ENCODE data around the gene ACE2.
A peak's percentile ranks its signal among the peaks of the same experiment; 100 is the strongest.

Gene ACE2

DNA sequence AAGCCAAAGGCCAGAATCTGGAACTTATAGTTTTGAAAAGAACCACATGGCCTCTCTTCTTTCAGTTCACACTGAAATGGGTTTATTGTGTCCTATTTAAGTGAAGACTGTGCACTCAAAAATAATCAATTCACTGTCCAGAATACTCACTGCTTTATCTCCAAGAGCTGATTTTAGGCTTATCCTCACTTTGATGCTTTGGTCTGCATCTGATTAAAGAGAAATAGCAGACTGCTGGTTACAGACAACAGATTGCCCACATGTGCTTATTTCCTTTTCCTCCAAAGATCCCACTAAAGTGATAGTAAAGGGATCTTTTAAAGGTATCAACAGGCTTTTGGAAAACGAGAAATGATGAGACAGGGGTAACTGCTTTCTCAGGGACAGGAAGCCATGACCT is 30.6 kb downstream of the ACE2 start:
- no peak for DNase-seq

DNA sequence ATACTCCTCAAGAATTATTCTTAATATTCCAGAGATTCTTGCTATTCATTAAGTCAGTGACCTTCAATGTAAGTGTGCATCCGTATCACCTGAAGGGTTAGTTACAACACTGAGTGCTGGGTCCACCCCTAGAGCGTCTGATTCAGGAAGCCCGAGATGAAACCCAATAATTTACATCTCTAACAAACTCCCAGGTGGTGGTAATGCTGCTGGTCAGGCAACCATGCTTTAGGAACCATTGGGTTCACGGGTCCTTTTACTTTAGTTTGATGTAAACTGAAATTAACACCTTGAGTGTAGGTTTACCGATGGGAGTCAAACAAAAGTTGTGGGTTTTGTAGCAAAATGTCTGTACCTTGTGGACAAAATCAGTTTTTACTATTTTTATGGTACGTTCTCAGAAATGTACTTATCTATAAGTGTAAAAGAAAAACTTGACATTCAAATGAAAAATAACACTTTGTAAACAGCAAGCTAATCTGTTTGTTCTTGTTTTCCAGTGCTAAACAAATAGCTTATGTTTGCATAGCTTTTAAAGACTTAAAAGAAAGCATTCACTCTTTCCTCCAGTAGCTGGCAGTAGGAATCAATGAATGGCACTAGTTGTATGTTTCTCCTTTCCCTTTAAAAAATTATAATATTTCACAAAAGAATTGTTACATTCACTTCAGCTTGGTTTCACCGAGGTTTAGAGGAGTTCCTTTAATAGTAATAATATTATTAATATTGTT is 32.7 kb downstream of the ACE2 start:
- no peak for DNase-seq

DNA sequence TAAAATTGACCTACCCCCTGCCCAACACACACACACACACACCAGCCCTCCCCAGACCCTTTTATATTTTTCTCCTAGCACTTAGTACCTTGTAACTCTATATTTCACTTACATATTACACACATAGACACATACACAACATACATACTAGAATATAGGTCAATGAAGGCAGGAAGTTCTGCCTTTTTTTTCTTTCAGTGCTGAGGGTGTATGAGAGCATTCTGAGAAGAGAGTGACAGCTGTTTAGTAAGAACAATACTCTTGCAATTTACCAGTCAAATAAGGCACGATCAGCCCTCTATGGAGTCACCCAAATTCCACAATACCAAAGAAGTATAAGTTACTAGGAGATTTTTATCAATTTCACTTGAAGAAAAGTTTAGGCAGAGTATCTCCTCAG is 33.5 kb downstream of the ACE2 start:
- DNase-seq: no peak

DNA sequence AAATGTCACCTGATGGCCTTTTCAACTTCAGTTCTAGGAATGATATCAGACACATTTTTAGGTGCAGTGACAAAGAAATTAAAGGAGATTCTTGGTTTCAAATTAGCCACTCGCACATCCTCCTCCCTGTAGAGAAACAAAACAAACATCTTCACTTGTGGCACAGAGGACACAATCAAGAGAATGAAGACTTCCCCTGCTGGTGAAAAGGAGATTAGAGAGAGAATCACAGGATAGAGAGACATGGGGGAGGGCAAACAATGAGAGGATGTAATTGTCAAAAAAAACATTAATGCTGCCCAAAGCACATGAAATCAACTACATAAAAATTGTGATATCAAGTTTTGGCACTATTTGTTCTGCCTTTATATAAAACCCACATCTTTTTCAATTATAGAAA is 34.5 kb downstream of the ACE2 start:
- DNase-seq: no peak

DNA sequence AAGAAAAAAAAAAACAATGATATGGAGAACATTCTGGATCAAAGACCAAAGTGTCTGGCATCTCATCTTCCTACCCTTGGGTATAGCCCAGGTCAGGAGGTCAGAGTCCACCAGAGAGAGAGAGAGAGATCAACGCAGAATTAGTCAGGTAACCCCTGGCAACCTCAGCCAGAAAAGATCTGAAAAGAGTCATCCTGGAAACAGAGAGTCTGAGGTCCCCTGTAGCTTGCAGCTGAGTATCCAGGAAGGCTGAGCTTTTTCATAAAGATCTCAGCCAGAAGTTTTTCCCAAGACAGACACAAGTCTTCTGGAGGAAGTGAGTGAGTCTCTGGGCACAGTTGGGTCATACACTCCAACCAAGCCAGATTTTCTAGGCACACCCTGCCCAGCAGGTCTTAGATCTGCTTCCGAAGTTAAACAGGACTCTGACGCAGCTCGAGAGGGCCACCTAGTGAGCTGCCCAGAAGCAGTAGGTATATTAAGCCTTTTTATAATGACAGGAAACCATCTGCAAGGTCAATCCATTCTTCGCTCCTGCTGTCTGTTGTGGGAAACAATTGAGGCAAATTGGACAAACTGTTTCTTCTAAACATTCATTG is 35.7 kb downstream of the ACE2 start:
- peak; percentile 1 to 2 for DNase-seq

DNA sequence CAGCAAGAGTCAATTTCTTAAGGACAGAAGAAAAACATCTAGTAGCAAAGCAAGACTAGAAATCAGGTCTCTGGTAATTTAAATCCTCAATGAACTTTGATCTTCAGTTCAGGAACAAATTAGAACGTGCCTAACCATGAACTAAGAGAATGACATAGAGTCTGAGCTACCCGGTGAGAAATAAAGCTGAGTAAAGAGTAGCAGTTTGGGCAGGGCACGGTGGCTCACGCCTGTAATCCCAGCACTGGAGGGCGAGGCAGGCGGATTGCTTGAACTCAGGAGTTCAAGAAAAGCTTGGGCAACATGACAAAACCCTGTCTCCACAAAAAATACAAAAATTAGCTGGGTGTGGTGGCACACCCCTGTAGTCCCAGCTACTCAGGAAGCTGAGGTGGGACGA is 37.7 kb downstream of the ACE2 start:
- no peak for DNase-seq

DNA sequence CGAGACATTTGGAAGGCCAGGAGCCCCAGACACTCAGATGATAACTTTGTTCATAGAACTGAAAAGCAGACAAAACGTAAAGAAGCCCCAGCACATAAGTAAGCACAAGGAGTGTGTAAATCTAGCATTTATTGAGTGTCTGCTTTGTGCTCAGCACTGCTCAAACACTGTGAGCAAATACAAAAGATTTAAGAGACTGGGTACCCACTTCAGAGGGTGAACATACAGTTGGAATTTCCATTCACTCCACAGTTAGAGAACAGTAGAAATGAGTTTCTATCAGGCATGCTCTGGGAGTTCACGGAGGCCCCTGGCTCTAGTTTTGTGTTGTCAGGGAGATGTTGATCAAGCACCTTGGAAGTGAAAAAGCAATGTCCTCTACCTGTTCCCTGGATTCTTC is 39.8 kb downstream of the ACE2 start:
- no peak for DNase-seq

DNA sequence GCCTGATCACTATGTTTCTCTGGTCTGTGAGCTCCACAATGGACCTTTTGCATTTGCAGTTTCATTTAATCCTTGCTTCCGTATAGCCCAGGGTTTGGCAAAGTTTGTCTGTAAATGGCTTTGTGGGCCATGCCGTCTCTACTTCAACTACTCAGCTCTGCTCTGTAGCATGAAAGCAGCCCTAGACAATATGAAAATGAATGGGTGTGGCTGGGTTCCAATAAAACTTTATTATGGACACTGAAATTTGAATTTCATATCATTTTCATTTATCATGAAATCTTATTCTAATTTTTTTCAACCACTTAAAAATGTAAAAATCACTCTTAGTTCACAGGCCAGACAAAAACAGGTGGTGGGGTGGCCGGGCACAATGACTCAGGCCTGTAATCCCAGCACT is 41.5 kb downstream of the ACE2 start:
- no peak for DNase-seq

DNA sequence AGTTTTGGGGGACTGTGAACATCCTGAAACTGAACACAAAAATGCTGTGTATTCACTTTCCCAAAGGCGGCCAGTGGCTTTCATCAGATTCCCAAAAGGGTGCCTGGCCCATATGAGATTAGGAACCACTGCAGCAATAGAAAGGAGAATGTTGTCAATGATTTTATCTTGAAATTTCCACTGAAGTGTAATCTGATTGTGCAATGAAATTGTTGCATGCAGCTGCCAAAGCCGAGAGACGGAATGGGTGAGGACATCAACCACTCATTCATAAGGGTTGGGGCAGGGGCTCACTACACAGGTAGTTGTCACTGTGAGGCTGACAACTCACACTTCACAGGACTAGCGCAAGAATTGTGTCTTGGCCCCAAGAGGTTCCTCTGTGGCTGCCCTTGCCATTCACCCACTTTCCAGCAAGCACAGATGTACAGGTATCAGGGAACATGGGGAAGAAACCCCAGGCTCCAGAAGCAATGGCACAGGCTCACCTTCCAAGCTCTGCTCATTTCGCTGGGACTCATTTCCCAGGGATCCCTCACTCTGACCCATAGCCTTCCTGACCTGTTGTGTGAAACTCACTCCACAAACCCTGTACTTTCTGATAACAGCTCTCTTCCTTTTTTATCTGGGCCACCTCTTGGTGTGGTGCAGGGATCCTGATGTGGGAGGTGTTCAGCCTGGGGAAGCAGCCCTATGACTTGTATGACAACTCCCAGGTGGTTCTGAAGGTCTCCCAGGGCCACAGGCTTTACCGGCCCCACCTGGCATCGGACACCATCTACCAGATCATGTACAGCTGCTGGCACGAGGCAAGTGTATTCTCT is 51.4 kb downstream of the ACE2 start:
- DNase-seq: no peak

DNA sequence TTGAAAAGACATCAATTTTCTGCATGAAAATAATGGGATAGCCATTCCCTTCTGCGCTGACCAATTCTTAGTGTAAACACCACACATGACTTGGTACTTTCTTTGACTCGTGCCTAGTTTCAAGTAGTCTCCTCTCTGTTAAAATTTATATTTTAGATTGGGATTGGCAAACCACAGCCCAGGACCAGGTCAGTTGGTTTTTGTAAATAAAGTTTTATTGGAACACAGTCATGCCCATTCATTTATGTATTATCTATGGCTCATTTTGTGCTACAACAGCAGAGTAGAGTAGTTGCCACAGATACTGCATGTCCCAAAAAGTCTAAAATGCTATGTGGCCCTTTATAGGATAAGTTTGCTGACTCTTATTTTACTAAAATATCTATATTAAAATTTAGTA is 53.4 kb downstream of the ACE2 start:
- no peak for DNase-seq

DNA sequence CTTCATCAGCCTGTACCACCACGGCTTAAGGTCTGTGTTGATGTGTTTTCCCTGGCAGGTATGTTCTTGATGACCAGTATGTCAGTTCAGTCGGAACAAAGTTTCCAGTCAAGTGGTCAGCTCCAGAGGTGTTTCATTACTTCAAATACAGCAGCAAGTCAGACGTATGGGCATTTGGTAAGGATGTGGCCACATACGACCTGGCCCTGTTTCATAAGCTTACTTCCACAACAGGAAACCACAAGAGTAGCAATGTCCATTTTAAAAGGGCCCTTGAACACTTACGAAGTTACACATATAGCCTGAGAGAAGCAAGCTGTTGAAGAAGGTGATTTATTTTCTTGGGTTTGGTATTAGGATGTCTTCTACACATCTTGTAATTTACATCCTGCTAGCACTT is 54.0 kb downstream of the ACE2 start:
- DNase-seq: no peak

DNA sequence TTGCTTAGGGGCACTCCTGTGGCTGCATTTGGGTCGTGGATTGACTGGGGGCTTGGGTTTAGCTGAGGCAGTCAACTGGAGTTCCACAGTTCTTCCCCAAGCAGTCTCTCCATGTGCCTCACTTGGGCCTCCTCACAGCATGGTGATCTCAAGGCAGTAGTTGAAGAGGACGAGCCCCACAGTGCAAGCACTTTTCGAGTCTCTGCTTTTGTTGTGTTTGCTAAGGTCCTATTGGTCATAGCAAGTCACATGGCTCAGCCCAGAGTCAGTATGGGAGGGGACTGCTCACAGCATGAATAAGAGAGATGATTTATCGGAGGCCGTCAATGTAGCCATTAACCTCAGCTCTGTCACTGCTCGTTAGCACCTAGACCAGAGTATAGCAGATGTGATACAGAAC is 70.4 kb downstream of the ACE2 start:
- DNase-seq: no peak

DNA sequence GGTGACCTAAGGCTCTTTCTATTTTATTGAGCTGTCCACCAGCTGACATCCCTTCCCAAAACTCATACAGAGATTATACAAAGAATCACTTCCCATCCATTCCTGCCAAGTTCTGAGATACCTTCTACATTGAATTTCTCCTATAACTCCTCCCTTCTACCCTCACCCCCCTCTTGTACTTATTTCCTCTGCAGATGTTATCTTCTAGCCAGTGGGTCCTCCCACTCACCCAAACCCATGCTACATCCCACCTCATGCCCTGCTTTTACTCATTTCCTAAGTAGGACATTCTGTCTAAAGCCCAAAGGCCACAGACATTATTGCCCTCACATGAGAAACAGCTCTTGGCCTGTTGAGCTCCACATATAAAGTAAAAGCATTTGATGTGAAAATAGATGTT is 71.6 kb downstream of the ACE2 start:
- no peak for DNase-seq

DNA sequence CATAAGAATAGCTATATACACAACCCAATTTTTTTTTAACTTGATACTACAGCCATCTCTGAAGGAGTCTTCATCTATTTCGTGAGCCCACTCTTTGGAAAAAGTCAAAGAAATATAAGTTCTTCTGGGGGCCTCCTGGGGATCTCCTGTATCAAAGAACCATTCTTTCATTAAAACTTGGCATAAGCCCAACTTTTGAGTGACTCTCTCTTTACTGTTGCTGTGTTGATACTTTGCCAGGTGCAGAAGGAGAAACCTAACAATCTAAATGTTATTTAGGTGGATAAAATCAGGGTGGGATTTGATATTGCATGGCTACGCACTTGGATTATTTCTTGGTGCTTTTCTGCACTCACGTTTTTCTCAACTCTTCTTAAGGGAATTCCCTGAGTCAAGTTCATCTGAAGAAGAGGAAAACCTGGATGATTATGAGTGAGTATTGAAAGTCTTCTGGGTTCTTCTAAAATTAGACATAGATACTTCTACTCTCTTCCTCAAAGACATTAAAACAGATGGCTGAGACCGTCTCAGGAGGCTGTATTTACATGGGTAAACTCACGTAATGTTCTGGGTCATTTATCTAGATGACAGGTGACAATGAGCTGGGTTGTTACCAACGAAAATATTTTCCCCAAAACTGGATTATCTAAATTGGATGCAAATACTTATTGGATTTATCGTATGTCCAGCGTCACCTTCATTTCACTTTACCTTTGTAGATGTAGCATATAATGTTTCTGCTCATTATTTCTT is 74.9 kb downstream of the ACE2 start:
- no peak for DNase-seq

DNA sequence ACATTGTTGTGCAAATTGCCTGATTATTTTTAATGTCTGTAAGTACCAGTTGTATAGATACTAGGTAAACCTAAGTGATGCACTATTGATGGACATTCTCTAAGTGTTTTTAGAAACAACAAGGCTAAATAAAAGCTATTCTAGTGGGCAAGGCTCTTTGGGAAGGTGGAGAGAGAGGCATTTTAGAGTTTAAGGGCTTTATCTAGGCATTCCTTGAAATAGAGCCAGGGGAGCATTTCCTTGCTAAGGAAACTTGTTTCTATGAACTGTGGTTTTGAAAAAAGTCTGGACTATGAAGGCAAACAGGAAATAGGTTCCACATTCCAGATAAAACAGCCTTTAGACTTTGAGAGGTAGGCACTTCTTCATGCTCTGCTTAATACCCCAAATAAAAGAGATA is 76.3 kb downstream of the ACE2 start:
- no peak for DNase-seq

DNA sequence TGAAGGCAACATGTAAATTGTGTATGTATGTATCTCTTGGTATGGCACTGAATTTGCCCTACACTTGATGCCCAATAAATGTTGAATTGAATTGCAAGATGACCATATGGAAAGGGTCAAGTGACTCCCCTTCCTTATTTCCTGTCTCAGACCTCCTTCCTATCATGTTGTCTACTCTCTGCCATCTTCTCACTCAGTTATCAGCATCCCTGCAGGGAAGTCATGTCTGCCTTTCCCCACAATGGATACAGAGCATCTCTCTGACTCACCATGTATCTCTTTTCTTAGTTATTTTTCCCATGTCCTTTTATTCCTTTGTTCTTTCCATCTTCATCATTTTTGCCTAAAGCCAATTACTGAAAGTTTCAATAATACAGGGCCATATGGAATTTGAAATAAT is 77.7 kb downstream of the ACE2 start:
- no peak for DNase-seq

DNA sequence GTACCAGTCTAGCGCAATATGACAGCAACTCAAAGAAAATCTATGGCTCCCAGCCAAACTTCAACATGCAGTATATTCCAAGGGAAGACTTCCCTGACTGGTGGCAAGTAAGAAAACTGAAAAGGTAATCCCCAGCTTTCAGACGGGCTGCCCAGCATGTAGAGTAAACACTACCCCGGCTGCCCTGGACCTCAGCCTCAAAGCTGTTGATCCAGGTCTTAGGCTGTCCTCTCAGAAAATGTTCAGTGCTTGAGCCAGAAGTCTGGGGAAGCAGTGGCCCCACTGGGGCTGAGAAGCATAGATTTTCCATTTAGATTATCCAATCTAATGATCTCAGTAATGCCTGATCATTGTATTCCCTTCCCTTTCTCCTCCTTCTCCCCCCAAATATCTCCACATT is 78.3 kb downstream of the ACE2 start:
- DNase-seq: no peak

DNA sequence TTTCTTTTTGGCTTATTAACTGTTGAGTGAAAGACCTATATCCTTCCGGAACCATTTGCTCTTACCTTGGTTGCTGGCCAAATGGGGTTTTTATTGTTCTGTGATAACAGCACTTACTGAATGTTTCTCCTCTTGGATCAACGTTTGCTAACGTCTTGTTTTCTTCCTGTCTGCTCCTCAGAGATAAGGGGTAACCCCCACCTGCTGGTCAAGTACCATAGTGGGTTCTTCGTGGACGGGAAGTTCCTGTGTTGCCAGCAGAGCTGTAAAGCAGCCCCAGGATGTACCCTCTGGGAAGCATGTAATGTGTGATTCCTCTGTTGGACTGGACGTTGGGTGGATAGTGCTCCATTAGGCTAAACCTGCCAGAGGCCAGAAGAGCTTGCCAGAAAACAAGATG is 84.8 kb downstream of the ACE2 start:
- DNase-seq: no peak

DNA sequence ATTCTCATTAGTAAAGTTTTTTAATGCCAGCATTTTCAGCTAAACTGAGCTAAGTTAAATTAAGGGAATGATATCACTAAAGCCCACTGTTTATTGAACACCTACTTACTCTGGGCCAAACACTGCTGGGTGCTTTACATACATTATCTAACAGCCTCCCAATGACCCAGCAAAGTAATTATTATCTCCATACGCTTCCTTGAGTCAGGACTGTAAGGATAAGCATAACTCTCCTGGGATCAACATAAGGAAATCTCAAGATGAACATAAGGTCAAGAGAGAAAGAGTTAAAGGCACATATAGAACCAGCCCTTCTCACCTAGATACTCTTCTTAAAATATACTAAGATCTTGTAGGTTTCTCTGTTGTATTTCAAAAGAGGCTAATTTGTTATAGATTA is 86.5 kb downstream of the ACE2 start:
- DNase-seq: no peak

DNA sequence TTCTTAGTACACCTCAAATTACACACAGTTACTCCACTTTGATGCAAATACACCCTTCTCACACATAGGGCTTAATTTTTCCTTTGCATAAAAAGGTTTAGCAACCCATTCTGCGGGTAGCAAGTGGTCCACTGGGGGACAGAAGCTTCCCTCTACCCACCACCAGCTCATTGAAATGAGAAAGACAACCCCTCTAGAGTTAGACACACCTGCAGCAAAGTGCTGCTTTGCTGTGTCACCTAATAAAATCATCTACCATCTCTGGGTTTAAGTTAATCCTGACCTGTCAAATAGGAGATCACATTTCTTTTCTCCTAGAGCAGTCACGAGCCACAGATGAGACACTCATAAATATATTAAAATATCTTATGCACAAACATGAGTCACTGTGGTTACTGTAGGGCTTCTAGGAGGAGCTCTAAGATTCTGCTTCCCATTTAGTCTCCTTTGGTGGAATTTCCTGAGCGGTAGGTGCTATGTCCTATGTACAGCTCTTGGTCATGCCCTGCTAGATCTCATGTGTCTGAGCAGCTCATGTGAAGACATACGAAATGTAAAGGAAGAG is 88.3 kb downstream of the ACE2 start:
- DNase-seq: no peak

DNA sequence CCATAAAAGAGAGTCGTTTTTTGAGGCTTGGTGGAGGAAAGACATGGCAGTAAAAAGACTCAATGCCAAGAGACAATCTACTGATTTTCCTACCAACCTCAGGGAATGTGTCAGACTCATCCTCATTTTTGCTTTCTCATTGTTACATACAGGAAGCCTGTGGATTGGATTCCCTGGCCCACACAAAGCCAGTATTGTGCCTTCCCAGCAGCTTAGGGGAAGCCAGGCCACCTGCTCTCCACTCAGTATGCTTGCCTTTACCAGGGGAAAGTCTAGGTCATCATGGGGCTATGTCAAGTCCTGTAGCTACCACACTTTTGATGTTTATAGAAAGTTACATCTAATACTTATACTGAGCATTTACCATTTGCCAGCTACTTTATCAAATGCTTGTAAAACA is 89.2 kb downstream of the ACE2 start:
- no peak for DNase-seq
